IMR-90 (cell line): ENCODE measurements around the gene SETDB1. TPM values are rescaled to one million over a fixed set of nuclear protein-coding genes. Genes with fewer than 3 reads are reported as not detected.

Source experiments
- ATAC-seq: fragments of 200-7000 bp; cut with Tn5 transposase; 2 replicates; pipeline ENCODE4 v1.9.1; 2020; ENCODE audit warnings: low read depth, mild to moderate bottlenecking, moderate library complexity
- BruUV-seq: library from RNA; stranded (reverse); fragments of 400-500 nt; replicated peaks from 2 replicates; lab custom pipeline; 2021; lab: Mats Ljungman, UMichigan
- CTCF ChIA-PET: fragments of 300-600 bp; formaldehyde crosslinking; extraction: SDS; loops from one replicate; lab custom pipeline; 2021; ENCODE audit warnings: antibody characterized with exemption; lab: Yijun Ruan, JAX
- POLR2A ChIA-PET: fragments of 300-600 bp; sonication (Branson Sonifier 250); formaldehyde crosslinking; loops from one replicate; lab custom pipeline; 2022; ENCODE audit warnings: antibody characterized with exemption; ENCODE audit not compliant: unreplicated experiment; lab: Charles Lee
- DNase-seq: peaks from one replicate; pipeline ENCODE4 v3.0.0; 2013
- H2AFZ ChIP-seq: replicated peaks from 2 replicates; pipeline ENCODE3; 2013; ENCODE audit warnings: low read length, mild to moderate bottlenecking; ENCODE audit not compliant: poor library complexity
- H2AK5ac ChIP-seq: 2 replicates; pipeline ENCODE4 v1.6.1; 2013; ENCODE audit warnings: low read depth, low read length, inconsistent platforms
- H2AK9ac ChIP-seq: replicated peaks from 2 replicates; pipeline ENCODE3; 2013; ENCODE audit warnings: mild to moderate bottlenecking, low read depth, low read length, moderate library complexity; ENCODE audit not compliant: poor library complexity
- H2BK120ac ChIP-seq: 2 replicates; pipeline ENCODE4 v1.6.1; 2013; ENCODE audit warnings: low read depth, low read length, inconsistent platforms
- H2BK15ac ChIP-seq: 3 replicates; pipeline ENCODE4 v1.6.1; 2013; ENCODE audit warnings: low read depth, low read length, inconsistent platforms
- H2BK20ac ChIP-seq: 2 replicates; pipeline ENCODE4 v1.6.1; 2013; ENCODE audit warnings: low read depth, mild to moderate bottlenecking, inconsistent platforms, low read length, moderate library complexity
- H2BK5ac ChIP-seq: 2 replicates; pipeline ENCODE4 v1.6.1; 2013; ENCODE audit warnings: mild to moderate bottlenecking, low read depth, low read length, inconsistent platforms; ENCODE audit not compliant: poor library complexity, severe bottlenecking
- H3K14ac ChIP-seq: replicated peaks from 2 replicates; pipeline ENCODE4 v1.6.1; 2013; ENCODE audit warnings: low read depth, low read length, inconsistent platforms
- H3K18ac ChIP-seq: 2 replicates; pipeline ENCODE4 v1.6.1; 2013; ENCODE audit warnings: low read depth, low read length, control low read depth
- H3K23ac ChIP-seq: 2 replicates; pipeline ENCODE4 v1.6.1; 2013; ENCODE audit warnings: low read depth, low read length, inconsistent platforms
- H3K27ac ChIP-seq: 2 replicates; pipeline ENCODE4 v1.5.1; 2013; ENCODE audit warnings: mild to moderate bottlenecking, control low read depth, low read length; ENCODE audit not compliant: insufficient read depth
- H3K27me3 ChIP-seq: 2 replicates; pipeline ENCODE4 v1.6.1; 2013; ENCODE audit warnings: low read length; ENCODE audit not compliant: control insufficient read depth, insufficient read depth
- H3K36me3 ChIP-seq: 2 replicates; pipeline ENCODE4 v1.6.1; 2013; ENCODE audit warnings: low read length, mixed read lengths; ENCODE audit not compliant: control insufficient read depth, insufficient read depth
- H3K4ac ChIP-seq: 2 replicates; pipeline ENCODE4 v1.6.1; 2013; ENCODE audit warnings: low read depth, low read length, inconsistent platforms
- H3K4me1 ChIP-seq: 2 replicates; pipeline ENCODE4 v1.6.1; 2013; ENCODE audit warnings: low read length, mixed read lengths; ENCODE audit not compliant: control insufficient read depth, insufficient read depth
- H3K4me2 ChIP-seq: 2 replicates; pipeline ENCODE4 v1.6.1; 2013; ENCODE audit warnings: low read depth, mild to moderate bottlenecking, control low read depth, low read length, moderate library complexity
- H3K4me3 ChIP-seq: 2 replicates; pipeline ENCODE4 v1.5.1; 2013; ENCODE audit warnings: low read depth, mild to moderate bottlenecking, control low read depth, low read length, moderate library complexity; ENCODE audit not compliant: insufficient read depth
- H3K56ac ChIP-seq: 2 replicates; pipeline ENCODE4 v1.6.1; 2013; ENCODE audit warnings: low read length, inconsistent platforms; ENCODE audit not compliant: insufficient read depth; ENCODE audit errors: extremely low read depth
- H3K79me1 ChIP-seq, 2 experiments: 2 replicates each; pipeline ENCODE4 v1.6.1; 2013; ENCODE audit warnings: low read length in 2 of 2, inconsistent platforms in 1 of 2, low read depth in 1 of 2
- H3K9ac ChIP-seq: 2 replicates; pipeline ENCODE4 v1.6.1; 2013; ENCODE audit warnings: low read depth, low read length, control low read depth
- H3K9me1 ChIP-seq: 2 replicates; pipeline ENCODE4 v1.6.1; 2013; ENCODE audit warnings: low read length, inconsistent platforms; ENCODE audit not compliant: insufficient read depth
- H3K9me3 ChIP-seq: 2 replicates; pipeline ENCODE4 v1.6.1; 2013; ENCODE audit warnings: low read length; ENCODE audit not compliant: control insufficient read depth, insufficient read depth
- H4K20me1 ChIP-seq: 2 replicates; pipeline ENCODE4 v1.6.1; 2013; ENCODE audit warnings: low read length, inconsistent platforms; ENCODE audit not compliant: insufficient read depth
- H4K5ac ChIP-seq: 2 replicates; pipeline ENCODE4 v1.6.1; 2013; ENCODE audit warnings: mild to moderate bottlenecking, low read depth, low read length, control low read depth
- H4K8ac ChIP-seq, 2 experiments: 2 replicates each; pipeline ENCODE4 v1.6.1; 2013; ENCODE audit warnings: low read depth in 2 of 2, low read length in 2 of 2, control low read depth in 1 of 2, inconsistent platforms in 1 of 2
- H4K91ac ChIP-seq: 2 replicates; pipeline ENCODE4 v1.6.1; 2013; ENCODE audit warnings: low read depth, low read length, inconsistent platforms; ENCODE audit not compliant: insufficient read depth
- CHD1 ChIP-seq: IDR thresholded peaks from 2 replicates; pipeline ENCODE4 v1.6.1; 2012; ENCODE audit warnings: low read depth, low read length, improper control_type of control experiment
- FOS ChIP-seq: fragments of 150-350 bp; IDR thresholded peaks from 2 replicates; pipeline ENCODE4 v1.6.1; 2016; ENCODE audit warnings: low read depth, low read length
- MAZ ChIP-seq: IDR thresholded peaks from 2 replicates; pipeline ENCODE4 v1.6.1; 2012; ENCODE audit warnings: low read depth, mild to moderate bottlenecking, low read length, improper control_type of control experiment, moderate library complexity, borderline replicate concordance
- MXI1 ChIP-seq: IDR thresholded peaks from 2 replicates; pipeline ENCODE4 v1.6.1; 2012; ENCODE audit warnings: low read depth, mild to moderate bottlenecking, low read length, moderate library complexity, borderline replicate concordance
- NFE2L2 ChIP-seq: fragments of 150-350 bp; IDR thresholded peaks from 2 replicates; pipeline ENCODE4 v1.6.1; 2016; ENCODE audit warnings: low read depth, mild to moderate bottlenecking, low read length
- RAD21 ChIP-seq: IDR thresholded peaks from 2 replicates; pipeline ENCODE4 v1.6.1; 2012; ENCODE audit warnings: low read length, improper control_type of control experiment
- RCOR1 ChIP-seq: IDR thresholded peaks from 2 replicates; pipeline ENCODE4 v1.6.1; 2012; ENCODE audit warnings: mild to moderate bottlenecking, low read length, improper control_type of control experiment; ENCODE audit not compliant: insufficient replicate concordance
- RFX5 ChIP-seq: IDR thresholded peaks from 2 replicates; pipeline ENCODE4 v1.8.0; 2012; ENCODE audit warnings: low read depth, mild to moderate bottlenecking, low read length, moderate library complexity
- SMC3 ChIP-seq: fragments of 150-350 bp; IDR thresholded peaks from 2 replicates; pipeline ENCODE4 v1.6.1; 2016; ENCODE audit warnings: low read depth, mild to moderate bottlenecking, antibody characterized with exemption, low read length, moderate library complexity
- WGBS, 2 experiments: methylation state at CpG; one replicate each; pipeline versions ENCODE4 v1.1.5 to v1.1.7; 2013; ENCODE audit warnings: missing lambda C conversion rate in 2 of 2; ENCODE audit not compliant: insufficient read length in 1 of 2; ENCODE audit errors: extremely low coverage in 2 of 2; 5-methylcytosine and 5-hydroxymethylcytosine counted together
- dilution Hi-C: fragments of 300-500 bp; cut with HindIII; formaldehyde crosslinking; loops from one replicate; pipeline ENCODE4 v1.14.3; 2018; ENCODE audit warnings: low sequenced_read_pairs; ENCODE audit not compliant: unreplicated experiment
- in situ Hi-C: fragments of 300-500 bp; cut with MboI; formaldehyde crosslinking; loops from 3 replicates; pipeline ENCODE4 v1.14.3; 2019; ENCODE audit warnings: low sequenced_read_pairs, inconsistent platforms, mixed read lengths
- intact Hi-C: fragments of 100-400 bp; cut with micrococcal nuclease; formaldehyde crosslinking; loops from 2 replicates; pipeline ENCODE4 v1.10.0; 2022
- polyA plus RNA-seq, 3 experiments: library from polyadenylated mRNA; depleted of rRNA; stranded (reverse); fragments of >200 nt; gene quantifications; 2 replicates each; pipeline ENCODE4 v1.2.3, GENCODE V29; 2012; ENCODE audit warnings: low replicate concordance in 1 of 3
- total RNA-seq: library from RNA; depleted of rRNA; stranded (reverse); fragments of >200 nt; gene quantifications from 2 replicates; pipeline ENCODE4 v1.2.3, GENCODE V29; 2012
- TF ChIP-seq, protein P1 (sequence below): conservative IDR thresholded peaks from 2 replicates; pipeline ENCODE4 v1.5.1; 2012; ENCODE audit warnings: mild to moderate bottlenecking, low read depth, low read length, improper control_type of control experiment
- TF ChIP-seq, protein P2 (sequence below): fragments of 150-350 bp; IDR thresholded peaks from 2 replicates; pipeline ENCODE4 v1.6.1; 2017; ENCODE audit warnings: mild to moderate bottlenecking, antibody characterized with exemption, low read length, low read depth
- TF ChIP-seq, protein P3 (sequence below): fragments of 150-350 bp; IDR thresholded peaks from 2 replicates; pipeline ENCODE4 v1.6.1; 2016; ENCODE audit warnings: low read depth, mild to moderate bottlenecking, low read length, moderate library complexity, borderline replicate concordance

The SETDB1 gene
- total and polyA plus RNA-seq, 2 of the 4 experiments (the other 2 are of a cell fraction): 18.7 to 22.9 TPM

DNA sequence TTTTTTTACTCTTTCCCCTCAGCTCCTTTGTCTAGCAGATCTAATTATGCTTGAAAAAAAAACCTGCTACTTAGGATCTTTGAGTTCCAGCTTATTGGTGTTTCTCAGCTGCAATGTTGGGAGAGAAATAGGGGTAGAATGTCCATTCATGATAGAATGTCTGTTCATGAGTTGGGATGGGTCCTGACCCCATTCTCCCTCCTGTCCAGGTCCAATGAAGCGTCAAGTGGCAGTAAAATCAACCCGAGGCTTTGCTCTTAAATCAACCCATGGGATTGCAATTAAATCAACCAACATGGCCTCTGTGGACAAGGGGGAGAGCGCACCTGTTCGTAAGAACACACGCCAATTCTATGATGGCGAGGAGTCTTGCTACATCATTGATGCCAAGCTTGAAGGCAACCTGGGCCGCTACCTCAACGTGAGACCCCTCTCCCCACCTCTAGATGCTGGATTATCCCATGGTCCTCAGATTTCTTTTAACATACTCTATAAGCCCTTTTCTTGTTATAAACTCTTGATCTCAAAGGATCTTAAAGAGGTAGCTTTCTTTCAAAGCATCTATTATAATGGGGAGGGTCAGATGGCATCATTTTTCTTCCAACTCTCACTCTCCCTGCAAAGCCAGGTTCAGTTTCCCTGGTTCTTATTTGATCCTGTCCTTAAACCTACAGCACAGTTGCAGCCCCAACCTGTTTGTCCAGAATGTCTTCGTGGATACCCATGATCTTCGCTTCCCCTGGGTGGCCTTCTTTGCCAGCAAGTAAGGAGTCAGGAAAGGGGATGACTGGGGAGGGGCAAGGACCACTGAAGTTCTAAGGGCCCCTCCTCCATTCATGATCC is 37.4 kb downstream of the SETDB1 start:
- H3K4me3 ChIP-seq: no peak overlapping the region
- in situ Hi-C loops (no loop called here), intact Hi-C loops (no loop called here), dilution Hi-C loops (no loop called here)
- H3K79me1 ChIP-seq: peaks cover 23 to 45% of the 10 kb centered on the region in 2 experiments
- no CpG with 5 or more reads among the region's 10 CpGs for WGBS, 2 experiments
- no peaks in the 10 kb centered on the region for H3K27me3 ChIP-seq
- H4K20me1 ChIP-seq: peaks cover 27% of the 10 kb centered on the region
- H3K14ac ChIP-seq: no peak overlapping the region
- ChIA-PET CTCF (no interaction called here), POLR2A (no interaction called here)
- H3K9me3 ChIP-seq: no peaks in the 10 kb centered on the region
- H3K36me3 ChIP-seq: peaks cover 80% of the 10 kb centered on the region
- H4K91ac ChIP-seq: no peak overlapping the region
- ATAC-seq (no peak), DNase-seq (no peak)
- H3K23ac ChIP-seq: no peak overlapping the region
- H3K27ac ChIP-seq: no peak overlapping the region
- H3K4me2 ChIP-seq: no peak overlapping the region
- BruUV-seq: no TSS peak
- TF ChIP-seq, protein P1, sequence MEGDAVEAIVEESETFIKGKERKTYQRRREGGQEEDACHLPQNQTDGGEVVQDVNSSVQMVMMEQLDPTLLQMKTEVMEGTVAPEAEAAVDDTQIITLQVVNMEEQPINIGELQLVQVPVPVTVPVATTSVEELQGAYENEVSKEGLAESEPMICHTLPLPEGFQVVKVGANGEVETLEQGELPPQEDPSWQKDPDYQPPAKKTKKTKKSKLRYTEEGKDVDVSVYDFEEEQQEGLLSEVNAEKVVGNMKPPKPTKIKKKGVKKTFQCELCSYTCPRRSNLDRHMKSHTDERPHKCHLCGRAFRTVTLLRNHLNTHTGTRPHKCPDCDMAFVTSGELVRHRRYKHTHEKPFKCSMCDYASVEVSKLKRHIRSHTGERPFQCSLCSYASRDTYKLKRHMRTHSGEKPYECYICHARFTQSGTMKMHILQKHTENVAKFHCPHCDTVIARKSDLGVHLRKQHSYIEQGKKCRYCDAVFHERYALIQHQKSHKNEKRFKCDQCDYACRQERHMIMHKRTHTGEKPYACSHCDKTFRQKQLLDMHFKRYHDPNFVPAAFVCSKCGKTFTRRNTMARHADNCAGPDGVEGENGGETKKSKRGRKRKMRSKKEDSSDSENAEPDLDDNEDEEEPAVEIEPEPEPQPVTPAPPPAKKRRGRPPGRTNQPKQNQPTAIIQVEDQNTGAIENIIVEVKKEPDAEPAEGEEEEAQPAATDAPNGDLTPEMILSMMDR: no peak
- TF ChIP-seq MAZ: no peak
- no peak for TF ChIP-seq NFE2L2
- TF ChIP-seq MXI1: no peak
- TF ChIP-seq, protein P2, sequence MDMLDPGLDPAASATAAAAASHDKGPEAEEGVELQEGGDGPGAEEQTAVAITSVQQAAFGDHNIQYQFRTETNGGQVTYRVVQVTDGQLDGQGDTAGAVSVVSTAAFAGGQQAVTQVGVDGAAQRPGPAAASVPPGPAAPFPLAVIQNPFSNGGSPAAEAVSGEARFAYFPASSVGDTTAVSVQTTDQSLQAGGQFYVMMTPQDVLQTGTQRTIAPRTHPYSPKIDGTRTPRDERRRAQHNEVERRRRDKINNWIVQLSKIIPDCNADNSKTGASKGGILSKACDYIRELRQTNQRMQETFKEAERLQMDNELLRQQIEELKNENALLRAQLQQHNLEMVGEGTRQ: no peak
- TF ChIP-seq RAD21: no peak
- no peak for TF ChIP-seq FOS
- no peak for TF ChIP-seq SMC3
- no peak for TF ChIP-seq RCOR1
- no peak for TF ChIP-seq CHD1
- TF ChIP-seq, protein P3, sequence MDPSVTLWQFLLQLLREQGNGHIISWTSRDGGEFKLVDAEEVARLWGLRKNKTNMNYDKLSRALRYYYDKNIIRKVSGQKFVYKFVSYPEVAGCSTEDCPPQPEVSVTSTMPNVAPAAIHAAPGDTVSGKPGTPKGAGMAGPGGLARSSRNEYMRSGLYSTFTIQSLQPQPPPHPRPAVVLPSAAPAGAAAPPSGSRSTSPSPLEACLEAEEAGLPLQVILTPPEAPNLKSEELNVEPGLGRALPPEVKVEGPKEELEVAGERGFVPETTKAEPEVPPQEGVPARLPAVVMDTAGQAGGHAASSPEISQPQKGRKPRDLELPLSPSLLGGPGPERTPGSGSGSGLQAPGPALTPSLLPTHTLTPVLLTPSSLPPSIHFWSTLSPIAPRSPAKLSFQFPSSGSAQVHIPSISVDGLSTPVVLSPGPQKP: no peak
- no peak for TF ChIP-seq RFX5
- no peak overlapping the region for H2AFZ ChIP-seq
- no peak overlapping the region for H3K18ac ChIP-seq
- H3K56ac ChIP-seq: no peak overlapping the region
- no peak overlapping the region for H2BK5ac ChIP-seq
- no peak overlapping the region for H3K9ac ChIP-seq
- H3K4me1 ChIP-seq: no peaks in the 10 kb centered on the region
- no peak overlapping the region for H2BK15ac ChIP-seq
- H2AK5ac ChIP-seq: no peak overlapping the region
- H2AK9ac ChIP-seq: no peak overlapping the region
- H3K9me1 ChIP-seq: peaks cover 6% of the 10 kb centered on the region; the same call in 1 of the 2 replicates
- no peak overlapping the region for H2BK120ac ChIP-seq
- no peak overlapping the region for H2BK20ac ChIP-seq
- H3K4ac ChIP-seq: no peak overlapping the region
- no peak overlapping the region for H4K8ac ChIP-seq
- no peak overlapping the region for H4K5ac ChIP-seq
